Hypothalamus (tissue), 51 donors: Measurements from ENCODE around the gene TBC1D3.
"Not testable (repeated sequence)": the region's sequence is repeated elsewhere in the genome, so short reads cannot be mapped to it uniquely, and the experiment has no call there.

Experiments
- DNase-seq, 51 donors: peaks; one replicate each; lab custom pipeline; 2025; lab: John Stamatoyannopoulos, UW

TBC1D3 gene

GRCh38 chr17:38192455-38192854 is at the start of gene TBC1D3:
TSS of gene TBC1D3 (minus strand) at chr17:38192555. CDS start at chr17:38191029, 1,526 bp downstream.
- DNase-seq: not testable (repeated sequence)

- DNase-seq: not testable (repeated sequence)
Measured at GRCh38 chr17:38232790-38233189, 40.4 kb upstream of the TBC1D3 start.

GRCh38 chr17:38225844-38226495 is 33.6 kb upstream of the TBC1D3 start:
- not testable (repeated sequence) for DNase-seq

GRCh38 chr17:38220867-38221266 is 28.5 kb upstream of the TBC1D3 start:
- DNase-seq: not testable (repeated sequence)

- DNase-seq: not testable (repeated sequence)
Measured at GRCh38 chr17:38200271-38200670, 7.9 kb upstream of the TBC1D3 start.

- not testable (repeated sequence) for DNase-seq
Measured at GRCh38 chr17:38134860-38135259, 57.5 kb downstream of the TBC1D3 start.
